ENCODE data around the gene CNTN5.
A peak's percentile ranks its signal among the peaks of the same experiment; 100 is the strongest.

CNTN5 gene

GRCh38 chr11:99634581-99634980 is 613.8 kb downstream of the CNTN5 start:
- no peak for DNase-seq

- no peak for DNase-seq
Measured at GRCh38 chr11:99638073-99638553, 617.4 kb downstream of the CNTN5 start.

GRCh38 chr11:99640671-99641070 is 619.9 kb downstream of the CNTN5 start:
- DNase-seq, result no peak

- DNase-seq, result no peak
Measured at GRCh38 chr11:99645934-99646333, 625.2 kb downstream of the CNTN5 start.

GRCh38 chr11:99670067-99670676 is 649.4 kb downstream of the CNTN5 start:
- no peak for DNase-seq

- no peak for DNase-seq
Measured at GRCh38 chr11:99671808-99672409, 651.2 kb downstream of the CNTN5 start.

- no peak for DNase-seq
Measured at GRCh38 chr11:99676292-99676691, 655.5 kb downstream of the CNTN5 start.

GRCh38 chr11:99682171-99682570 is 661.4 kb downstream of the CNTN5 start:
- DNase-seq, result no peak

- DNase-seq, result no peak
Measured at GRCh38 chr11:99682646-99683045, 661.9 kb downstream of the CNTN5 start.

- DNase-seq, result no peak
Measured at GRCh38 chr11:99683933-99684332, 663.2 kb downstream of the CNTN5 start.

GRCh38 chr11:99686838-99687237 is 666.1 kb downstream of the CNTN5 start:
- no peak for DNase-seq

- DNase-seq, result no peak
Measured at GRCh38 chr11:99687320-99687719, 666.6 kb downstream of the CNTN5 start.

GRCh38 chr11:99693941-99694492 is 673.3 kb downstream of the CNTN5 start:
- DNase-seq, result peak; percentile 89

- DNase-seq, result peak; percentile 2
Measured at GRCh38 chr11:99695106-99695505, 674.4 kb downstream of the CNTN5 start.

GRCh38 chr11:99706848-99707247 is 686.1 kb downstream of the CNTN5 start:
- DNase-seq, result no peak

- DNase-seq, result no peak
Measured at GRCh38 chr11:99708928-99709672, 688.4 kb downstream of the CNTN5 start.

- no peak for DNase-seq
Measured at GRCh38 chr11:99716302-99716701, 695.6 kb downstream of the CNTN5 start.

- DNase-seq, result no peak
Measured at GRCh38 chr11:99718291-99718690, 697.5 kb downstream of the CNTN5 start.

GRCh38 chr11:99739464-99740089 is 718.8 kb downstream of the CNTN5 start:
- peak; percentile 49 for DNase-seq

GRCh38 chr11:99742501-99742900 is 721.8 kb downstream of the CNTN5 start:
- no peak for DNase-seq

GRCh38 chr11:99759787-99760186 is 739.0 kb downstream of the CNTN5 start:
- no peak for DNase-seq

GRCh38 chr11:99766811-99767210 is 746.1 kb downstream of the CNTN5 start:
- no peak for DNase-seq

- DNase-seq, result peak; percentile 57
Measured at GRCh38 chr11:99773646-99774045, 752.9 kb downstream of the CNTN5 start.

Measured in fibroblast of skin of back (primary cell).